Colonic mucosa (tissue), 4 donors: ENCODE data around the gene GMPR. TPM values are rescaled to one million over a fixed set of nuclear protein-coding genes. Genes with fewer than 3 reads are reported as not detected.

Experiments used
- DNase-seq: peaks from one replicate; pipeline ENCODE4 v3.0.0-alpha.2; 2020
- H3K27ac ChIP-seq: fragments of 200-600 bp; one replicate; pipeline ENCODE4 v1.8.0; 2021
- H3K27me3 ChIP-seq: fragments of 200-600 bp; one replicate; pipeline ENCODE4 v1.8.0; 2021
- H3K36me3 ChIP-seq: fragments of 200-600 bp; one replicate; pipeline ENCODE4 v1.8.0; 2021
- H3K4me1 ChIP-seq: fragments of 200-600 bp; one replicate; pipeline ENCODE4 v1.8.0; 2021; ENCODE audit warnings: mild to moderate bottlenecking
- H3K4me3 ChIP-seq: fragments of 200-600 bp; one replicate; pipeline ENCODE4 v1.8.0; 2021
- H3K9ac ChIP-seq, 2 donors: one replicate each; pipeline ENCODE4 v1.7.0; 2013; ENCODE audit warnings: control low read depth in 2 of 2, low read depth in 2 of 2, low read length in 2 of 2
- H3K9me3 ChIP-seq: fragments of 200-600 bp; one replicate; pipeline ENCODE4 v1.8.0; 2021
- intact Hi-C: fragments of 100-400 bp; cut with DNase I; formaldehyde crosslinking; loops from one replicate; pipeline ENCODE4 v1.14.1; 2022
- total RNA-seq, 2 donors: library from RNA; stranded (reverse); fragmentation: NEBNext Ultra II Directional in 1 of 2; extraction: Animal tissue kit (Norgen Biotek cat#: 25700) in 1 of 2; gene quantifications; one replicate each; pipeline ENCODE4 v1.2.1, GENCODE V29; 2021
- TF ChIP-seq, protein P1 (sequence below): fragments of 200-600 bp; IDR thresholded peaks from one replicate; pipeline ENCODE4 v1.8.0; 2022; ENCODE audit warnings: antibody characterized with exemption, mild to moderate bottlenecking
- donor health status: healthy.
- donor health status: DM: no; HTN: no; CAD: no.
- donor health status: DM: no; HTN: no; CAD: no.

Gene GMPR
- total RNA-seq, 2 donors from 2014 or later: 3.4 to 4.7 TPM

DNA sequence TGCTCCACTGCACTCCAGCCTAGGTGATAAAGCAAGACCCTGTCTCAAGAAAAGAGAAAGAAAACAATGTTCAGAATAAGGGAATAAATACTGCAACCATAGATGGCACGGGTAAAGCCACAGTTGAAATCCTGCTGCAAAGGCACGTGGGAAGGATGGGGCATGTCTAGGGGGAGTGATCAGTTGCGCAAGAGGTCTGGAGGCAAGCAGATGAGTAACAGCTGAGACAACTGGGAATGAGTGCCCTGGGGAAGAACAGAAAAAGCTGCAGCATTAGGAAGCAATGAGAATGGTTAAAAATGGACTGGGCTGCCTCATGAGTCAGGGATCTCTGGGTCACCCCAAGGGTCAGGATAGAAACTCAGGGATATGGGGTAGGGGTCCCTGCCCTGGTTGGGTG, 96.3 kb downstream of the GMPR start:
- TF ChIP-seq, protein P1, sequence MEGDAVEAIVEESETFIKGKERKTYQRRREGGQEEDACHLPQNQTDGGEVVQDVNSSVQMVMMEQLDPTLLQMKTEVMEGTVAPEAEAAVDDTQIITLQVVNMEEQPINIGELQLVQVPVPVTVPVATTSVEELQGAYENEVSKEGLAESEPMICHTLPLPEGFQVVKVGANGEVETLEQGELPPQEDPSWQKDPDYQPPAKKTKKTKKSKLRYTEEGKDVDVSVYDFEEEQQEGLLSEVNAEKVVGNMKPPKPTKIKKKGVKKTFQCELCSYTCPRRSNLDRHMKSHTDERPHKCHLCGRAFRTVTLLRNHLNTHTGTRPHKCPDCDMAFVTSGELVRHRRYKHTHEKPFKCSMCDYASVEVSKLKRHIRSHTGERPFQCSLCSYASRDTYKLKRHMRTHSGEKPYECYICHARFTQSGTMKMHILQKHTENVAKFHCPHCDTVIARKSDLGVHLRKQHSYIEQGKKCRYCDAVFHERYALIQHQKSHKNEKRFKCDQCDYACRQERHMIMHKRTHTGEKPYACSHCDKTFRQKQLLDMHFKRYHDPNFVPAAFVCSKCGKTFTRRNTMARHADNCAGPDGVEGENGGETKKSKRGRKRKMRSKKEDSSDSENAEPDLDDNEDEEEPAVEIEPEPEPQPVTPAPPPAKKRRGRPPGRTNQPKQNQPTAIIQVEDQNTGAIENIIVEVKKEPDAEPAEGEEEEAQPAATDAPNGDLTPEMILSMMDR: no peak
- intact Hi-C loops: loop anchor here (5.0 to 10.0 kb wide), 4 partner anchors 107 to 750 kb away; partner anchors contain the start of gene ATXN1
- Histone ChIP-seq H3K9me3 (no peaks in the 10 kb centered on the region), H3K36me3 (no peaks in the 10 kb centered on the region), H3K4me1 (peaks cover 6% of the 10 kb centered on the region), H3K27me3 (no peaks in the 10 kb centered on the region), H3K4me3 (no peak overlapping the region), H3K9ac (no peak overlapping the region), H3K27ac (peak overlapping the region; percentile 15)
- DNase-seq: peak; percentile 57

DNA sequence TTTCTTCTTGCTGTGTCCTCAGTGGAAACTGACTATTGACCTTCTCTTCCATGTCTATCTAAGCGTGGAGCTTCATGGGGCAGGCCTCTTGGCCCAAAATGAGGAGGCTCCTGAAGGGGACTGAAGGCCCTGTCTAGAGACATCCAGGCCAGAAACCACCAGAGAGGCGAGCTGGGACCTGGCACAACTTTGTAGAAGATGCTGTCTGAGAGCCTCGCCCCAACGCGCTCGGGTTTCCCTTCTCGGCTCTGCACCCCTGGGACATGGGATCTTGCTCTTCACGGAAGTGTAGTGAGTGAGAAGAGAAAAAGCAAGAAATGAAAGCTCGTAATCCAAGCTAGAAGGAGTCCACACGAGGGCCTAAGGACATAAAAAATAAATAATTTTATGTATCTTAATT, 96.8 kb downstream of the GMPR start:
- intact Hi-C loops: loop anchor here (10.0 kb wide), 2 partner anchors 630 to 750 kb away; no protein-coding TSS in a partner anchor
- no peaks in the 10 kb centered on the region for H3K9me3 ChIP-seq
- peak overlapping the region; percentile 15 for H3K27ac ChIP-seq
- no peaks in the 10 kb centered on the region for H3K27me3 ChIP-seq
- no peaks in the 10 kb centered on the region for H3K36me3 ChIP-seq
- TF ChIP-seq, protein P1: no peak
- H3K9ac ChIP-seq: no peak overlapping the region
- DNase-seq: no peak
- peaks cover 6% of the 10 kb centered on the region for H3K4me1 ChIP-seq
- no peak overlapping the region for H3K4me3 ChIP-seq

- intact Hi-C loops: loop anchor here (10.0 kb wide), 2 partner anchors 629 to 749 kb away; no protein-coding TSS in a partner anchor
- H3K4me1 ChIP-seq: peaks cover 6% of the 10 kb centered on the region
- H3K36me3 ChIP-seq: no peaks in the 10 kb centered on the region
- H3K4me3 ChIP-seq: no peak overlapping the region
- no peak for DNase-seq
- no peak overlapping the region for H3K27ac ChIP-seq
- TF ChIP-seq, protein P1: no peak
- no peaks in the 10 kb centered on the region for H3K9me3 ChIP-seq
- no peak overlapping the region for H3K9ac ChIP-seq
- no peaks in the 10 kb centered on the region for H3K27me3 ChIP-seq
These were observed 97.8 kb downstream of the GMPR start for GRCh38 chr6:16336056-16336818.

GRCh38 chr6:16336911-16337294, 98.5 kb downstream of the GMPR start:
- Histone ChIP-seq H3K9me3 (no peaks in the 10 kb centered on the region), H3K4me1 (peaks cover 1% of the 10 kb centered on the region), H3K9ac (peak overlapping the region in 1 of 2 donors; percentile 35), H3K36me3 (no peaks in the 10 kb centered on the region), H3K4me3 (no peak overlapping the region), H3K27me3 (no peaks in the 10 kb centered on the region), H3K27ac (peak overlapping the region; percentile 45)
- TF ChIP-seq, protein P1: no peak
- intact Hi-C loops: loop anchor here (10.0 kb wide), 2 partner anchors 628 to 748 kb away; no protein-coding TSS in a partner anchor
- no peak for DNase-seq

GRCh38 chr6:16337295-16337975, 99.0 kb downstream of the GMPR start:
- Histone ChIP-seq H3K27ac (peak overlapping the region; percentile 45), H3K9me3 (no peaks in the 10 kb centered on the region), H3K36me3 (no peaks in the 10 kb centered on the region), H3K27me3 (no peaks in the 10 kb centered on the region), H3K4me3 (no peak overlapping the region), H3K4me1 (no peaks in the 10 kb centered on the region), H3K9ac (peak overlapping the region in 1 of 2 donors; percentile 35)
- intact Hi-C loops: loop anchor here (10.0 kb wide), 2 partner anchors 627 to 747 kb away; no protein-coding TSS in a partner anchor
- TF ChIP-seq, protein P1: no peak
- peak; percentile 75 for DNase-seq
